ENCODE data around the gene TPGS1.
"Not testable (repeated sequence)": the region's sequence is repeated elsewhere in the genome, so short reads cannot be mapped to it uniquely, and the experiment has no call there.

The TPGS1 gene

DNA sequence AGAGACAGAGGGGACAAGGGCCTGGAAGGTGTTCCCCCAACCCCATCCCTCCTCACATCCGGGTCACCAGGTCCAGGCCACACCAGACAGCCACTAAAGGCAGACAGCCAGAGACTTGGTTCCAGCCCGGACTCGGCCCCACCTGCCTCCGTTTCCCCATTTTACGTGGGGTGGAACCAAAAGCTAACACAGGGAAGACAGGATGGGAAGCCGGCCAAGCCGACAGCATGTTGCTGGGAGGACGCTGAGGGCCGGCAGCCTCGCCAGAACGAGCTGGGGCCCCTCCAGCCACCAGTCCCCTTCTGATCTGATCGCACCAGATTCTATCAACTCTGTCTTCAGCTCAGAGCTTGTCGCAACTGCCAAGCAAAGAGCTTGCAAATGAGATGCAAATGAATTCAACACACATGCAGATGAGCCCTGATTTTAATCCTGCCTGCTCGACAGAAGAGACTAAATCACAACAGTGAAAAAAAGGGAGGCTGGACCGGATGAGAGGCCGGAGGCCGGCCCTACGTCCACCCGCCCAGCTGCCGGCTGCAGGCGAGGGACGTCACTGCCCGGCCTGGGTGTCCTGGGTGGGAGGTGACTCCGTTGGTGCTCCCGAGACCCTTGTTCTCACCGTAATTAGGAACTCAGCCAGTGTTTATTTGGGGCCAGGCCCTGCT, 28.9 kb upstream of the TPGS1 start:
- DNase-seq: peak; percentile 71 to 88

DNA sequence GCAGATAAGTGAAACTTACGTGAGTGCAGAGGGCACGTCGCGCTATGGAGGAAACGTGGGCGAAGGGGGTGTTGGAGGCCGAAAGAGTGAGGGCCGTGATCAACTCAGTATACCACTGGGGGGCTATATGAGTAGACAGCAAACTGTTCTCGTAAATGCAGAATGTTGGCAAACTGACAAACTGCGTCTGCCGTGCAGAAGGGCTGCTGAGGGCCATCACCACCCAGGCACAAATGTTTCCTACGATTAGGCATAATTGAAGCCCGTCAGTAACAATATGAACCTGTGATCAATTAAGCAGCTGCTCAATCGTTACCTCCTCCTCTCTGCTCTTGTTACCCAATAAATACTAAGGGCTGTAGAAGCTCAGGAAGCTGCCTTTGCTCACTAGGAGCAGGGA, 28.3 kb upstream of the TPGS1 start:
- DNase-seq: no peak

DNA sequence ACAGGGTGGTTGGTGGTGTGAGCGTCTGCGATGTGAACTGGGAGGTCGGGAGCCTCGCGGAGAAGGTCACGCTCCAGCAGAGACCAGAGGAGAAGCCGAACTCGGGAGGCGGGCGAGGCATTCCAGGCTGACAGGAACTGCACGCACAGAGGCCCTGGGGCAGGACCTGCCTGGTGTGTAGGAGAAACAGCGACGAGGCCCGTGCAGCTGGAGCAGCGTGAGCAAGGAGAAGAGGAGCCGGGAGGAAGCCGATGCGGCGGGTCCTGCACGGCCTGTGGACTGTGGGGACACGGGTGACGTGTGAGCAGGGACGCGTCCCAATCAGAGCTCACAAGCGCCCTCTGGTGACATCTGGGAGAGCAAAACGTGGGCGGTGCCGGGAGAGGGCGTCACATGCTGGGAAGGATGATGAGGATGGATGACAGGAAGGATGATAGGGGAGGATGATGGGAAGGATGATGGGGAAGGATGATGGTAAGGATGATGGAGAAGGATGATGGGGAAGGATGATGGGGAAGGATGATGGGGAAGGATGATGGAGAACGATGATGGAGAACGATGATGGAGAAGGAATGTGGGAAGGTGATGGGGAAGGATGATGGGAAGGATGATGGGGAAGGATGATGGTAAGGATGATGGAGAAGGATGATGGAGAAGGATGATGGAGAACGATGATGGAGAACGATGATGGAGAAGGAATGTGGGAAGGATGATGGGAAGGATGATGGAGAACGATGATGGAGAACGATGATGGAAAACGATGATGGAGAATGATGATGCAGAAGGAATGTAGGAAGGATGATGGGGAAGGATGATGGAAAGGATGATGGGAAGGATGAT, 27.1 kb upstream of the TPGS1 start:
- DNase-seq: peak; percentile 32 to 74

DNA sequence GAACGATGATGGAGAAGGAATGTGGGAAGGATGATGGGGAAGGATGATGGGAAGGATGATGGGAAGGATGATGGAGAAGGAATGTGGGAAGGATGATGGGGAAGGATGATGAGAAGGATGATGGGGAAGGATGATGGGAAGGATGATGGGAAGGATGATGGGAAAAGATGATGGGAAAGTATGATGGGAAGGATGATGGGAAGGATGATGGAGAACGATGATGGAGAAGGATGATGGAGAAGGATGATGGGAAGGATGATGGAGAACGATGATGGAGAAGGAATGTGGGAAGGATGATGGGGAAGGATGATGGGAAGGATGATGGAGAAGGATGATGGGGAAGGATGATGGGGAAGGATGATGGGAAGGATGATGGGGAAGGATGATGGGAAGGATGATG, 26.2 kb upstream of the TPGS1 start:
- DNase-seq: not testable (repeated sequence)

DNA sequence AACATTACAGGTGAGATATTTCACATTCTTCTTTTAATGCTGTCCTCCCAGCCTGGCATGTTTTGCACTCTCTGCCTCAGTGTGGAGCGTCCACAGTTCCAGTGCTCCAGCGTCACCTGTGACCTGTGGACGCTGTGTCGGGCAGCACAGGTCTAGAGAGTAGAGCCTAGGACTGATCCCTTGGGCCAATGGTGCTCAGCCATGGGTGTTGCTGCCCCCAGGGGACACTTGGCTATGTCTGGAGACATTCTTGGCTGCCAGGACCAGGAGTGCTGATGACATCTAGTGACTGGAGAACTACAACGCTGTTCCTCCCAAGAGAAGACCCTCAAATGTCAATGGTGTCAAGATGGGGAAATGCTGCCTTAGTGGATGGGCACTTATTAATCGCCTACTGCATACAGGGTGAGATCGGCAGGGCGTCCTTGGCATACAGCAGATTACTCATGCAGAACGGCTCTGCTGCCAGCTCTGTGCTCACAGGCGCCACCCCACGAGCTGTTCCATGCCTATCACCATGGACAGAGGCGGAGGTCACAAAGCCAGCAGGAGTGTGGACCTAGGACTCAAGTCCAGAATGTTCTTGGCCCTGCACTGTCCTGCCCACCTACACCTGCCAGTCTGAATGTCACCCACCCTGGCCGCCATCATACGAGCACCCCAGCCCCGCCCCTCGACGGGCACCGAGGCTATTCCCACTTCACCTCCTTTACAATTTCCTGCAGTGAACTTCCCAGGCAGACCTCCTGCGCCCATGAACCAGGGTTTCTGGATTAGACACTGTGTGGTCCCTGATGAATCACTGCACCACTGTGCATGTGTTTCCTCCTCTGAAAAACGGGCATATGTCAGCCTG, 24.9 kb upstream of the TPGS1 start:
- no peak for DNase-seq

DNA sequence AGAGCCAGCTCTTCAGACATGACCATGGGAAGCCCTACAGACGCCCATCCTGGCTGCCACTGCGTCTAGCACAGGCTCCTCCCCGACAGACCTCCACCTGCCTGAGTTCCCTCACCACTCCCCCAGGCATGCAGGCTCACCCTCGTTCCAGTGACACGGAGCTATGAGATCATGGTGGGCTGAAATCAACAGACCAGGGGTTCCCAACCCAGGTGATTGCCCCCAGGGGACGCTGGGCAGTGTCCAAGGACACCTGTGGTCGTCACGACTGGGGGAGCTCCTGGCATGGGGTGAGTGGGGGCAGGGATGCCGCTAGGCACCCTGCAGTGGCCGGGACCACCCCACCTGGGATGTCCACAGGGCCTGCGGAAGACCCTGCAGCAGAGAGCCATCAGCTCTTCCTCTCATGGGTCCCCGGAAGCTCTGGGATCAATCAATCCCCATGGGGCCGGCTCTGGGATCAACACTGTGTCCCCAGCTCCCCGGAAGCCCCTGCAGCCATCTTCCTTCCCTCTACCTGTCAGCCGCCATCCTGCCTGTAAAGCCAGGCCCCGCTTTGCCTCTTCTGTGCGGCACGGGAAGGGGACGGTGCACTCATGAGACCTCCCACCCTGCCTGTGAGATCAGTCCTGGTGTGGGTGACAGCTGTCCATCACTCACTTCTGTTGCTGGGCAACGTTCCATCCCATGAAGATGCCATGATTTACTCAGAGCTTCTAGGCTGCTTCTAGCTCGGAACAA, 23.8 kb upstream of the TPGS1 start:
- no peak for DNase-seq

DNA sequence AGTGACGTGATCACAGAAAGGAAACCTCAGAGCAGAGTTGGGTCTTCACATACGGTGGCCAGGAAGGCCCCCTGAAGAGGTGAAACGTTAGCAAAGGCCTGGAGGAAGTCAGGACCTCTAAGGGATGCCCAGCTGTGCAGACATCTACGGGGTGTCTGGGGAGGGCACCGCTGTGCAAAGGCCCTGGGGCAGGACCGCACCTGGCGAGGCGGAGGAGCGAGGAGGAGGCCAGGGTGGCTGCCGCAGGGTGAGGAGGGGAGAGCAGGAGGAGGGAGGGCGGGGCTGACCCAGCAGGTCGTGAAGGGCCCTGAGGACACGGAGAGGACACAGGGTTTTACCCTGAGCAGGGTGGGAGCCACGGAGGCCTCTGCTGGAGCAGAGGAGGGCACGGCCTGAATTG, 22.8 kb upstream of the TPGS1 start:
- no peak for DNase-seq

DNA sequence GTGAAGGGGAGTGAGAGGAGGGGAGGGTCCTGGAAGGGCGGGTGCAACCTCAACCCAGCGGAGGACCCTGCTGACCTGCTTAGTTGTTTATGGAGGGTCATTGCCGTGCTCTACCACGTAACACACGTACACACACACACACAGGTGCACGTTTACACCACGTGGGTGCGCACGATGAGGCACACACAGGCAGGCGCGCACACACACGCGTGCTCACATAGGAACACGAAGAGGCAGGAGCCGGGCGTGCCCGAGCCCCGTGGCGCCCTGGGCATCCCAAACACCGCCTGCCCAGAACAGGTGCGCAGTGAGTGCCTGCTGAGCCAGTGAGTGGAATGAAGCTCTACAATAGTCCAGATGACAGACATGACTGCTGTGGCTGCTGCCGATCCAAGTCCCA, 22.2 kb upstream of the TPGS1 start:
- no peak for DNase-seq

DNA sequence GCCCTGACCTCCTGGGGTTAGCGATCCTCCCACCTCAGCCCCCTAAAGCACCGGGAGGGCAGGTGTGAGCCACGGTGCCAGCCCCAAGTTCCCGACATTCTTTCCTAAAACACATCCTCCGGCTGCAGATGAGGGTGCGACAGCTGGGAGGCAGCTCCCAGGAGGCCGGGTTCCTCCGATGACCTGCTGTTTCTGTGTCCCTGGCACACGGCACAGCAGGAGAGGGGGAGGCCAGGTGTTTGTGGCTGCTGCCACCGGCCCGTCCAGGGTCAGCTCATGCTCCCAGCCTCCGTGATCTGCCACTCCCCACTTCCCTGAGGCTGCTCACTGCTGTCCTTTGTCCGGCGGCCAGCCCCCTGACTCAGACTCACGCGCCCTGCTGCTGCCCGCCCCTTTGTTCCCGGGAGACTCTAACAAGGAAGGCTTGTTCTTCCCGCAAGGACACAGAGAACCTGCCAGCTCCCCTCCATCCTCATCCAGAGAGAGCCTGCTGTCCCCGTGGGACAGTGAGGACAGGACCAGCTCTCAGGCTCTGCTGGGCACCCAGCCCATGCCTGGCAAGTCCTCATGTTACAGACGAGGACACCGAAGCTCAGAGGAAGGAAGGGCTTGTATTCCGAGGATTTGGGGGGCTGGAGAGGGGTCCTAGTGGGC, 21.6 kb upstream of the TPGS1 start:
- DNase-seq: no peak

DNA sequence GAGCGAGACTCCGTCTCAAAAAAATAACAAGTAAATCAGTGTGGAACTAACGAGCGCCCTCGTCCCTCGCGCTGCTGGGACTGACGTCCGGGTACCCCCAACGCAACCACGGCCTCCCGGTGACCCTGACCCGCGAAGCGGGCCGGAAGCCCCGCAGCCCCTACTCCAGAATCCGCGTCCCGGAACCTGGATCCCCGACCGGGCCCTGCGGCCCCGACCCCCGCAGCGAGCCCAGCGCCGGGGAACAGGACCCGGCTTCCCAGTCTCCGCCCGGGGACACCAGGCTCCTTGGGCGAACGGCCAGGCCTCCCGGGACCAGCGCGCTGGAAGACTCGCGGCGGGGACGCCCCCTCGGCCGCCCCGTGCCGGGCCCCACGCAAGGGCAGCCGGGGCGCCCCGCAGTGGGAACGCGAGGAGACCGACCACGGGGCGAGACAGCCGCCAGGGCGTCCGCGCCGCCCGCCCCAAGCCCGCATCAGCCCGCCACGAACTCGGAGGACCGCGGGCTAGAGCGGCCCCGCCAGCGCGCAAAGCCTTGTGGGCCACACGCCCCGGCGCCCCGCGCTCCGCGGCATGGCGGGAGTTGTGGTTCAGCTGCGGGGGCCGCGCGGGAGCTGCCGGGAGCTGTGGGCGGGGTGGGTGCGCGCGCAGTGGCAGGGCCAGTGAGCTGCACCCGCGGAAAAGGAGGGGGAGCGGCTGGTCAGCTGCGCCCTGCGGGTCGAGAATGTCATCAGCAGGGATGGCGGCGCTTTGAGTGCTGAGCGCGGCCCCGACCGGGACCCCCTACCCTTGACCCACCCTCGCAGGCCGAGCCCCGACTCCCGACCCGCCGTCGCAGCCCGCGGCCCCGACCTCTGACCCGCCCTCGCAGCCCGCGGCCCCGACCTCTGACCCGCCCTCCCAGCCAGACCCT, 18.5 kb upstream of the TPGS1 start:
- peak; percentile 61 to 93 for DNase-seq

DNA sequence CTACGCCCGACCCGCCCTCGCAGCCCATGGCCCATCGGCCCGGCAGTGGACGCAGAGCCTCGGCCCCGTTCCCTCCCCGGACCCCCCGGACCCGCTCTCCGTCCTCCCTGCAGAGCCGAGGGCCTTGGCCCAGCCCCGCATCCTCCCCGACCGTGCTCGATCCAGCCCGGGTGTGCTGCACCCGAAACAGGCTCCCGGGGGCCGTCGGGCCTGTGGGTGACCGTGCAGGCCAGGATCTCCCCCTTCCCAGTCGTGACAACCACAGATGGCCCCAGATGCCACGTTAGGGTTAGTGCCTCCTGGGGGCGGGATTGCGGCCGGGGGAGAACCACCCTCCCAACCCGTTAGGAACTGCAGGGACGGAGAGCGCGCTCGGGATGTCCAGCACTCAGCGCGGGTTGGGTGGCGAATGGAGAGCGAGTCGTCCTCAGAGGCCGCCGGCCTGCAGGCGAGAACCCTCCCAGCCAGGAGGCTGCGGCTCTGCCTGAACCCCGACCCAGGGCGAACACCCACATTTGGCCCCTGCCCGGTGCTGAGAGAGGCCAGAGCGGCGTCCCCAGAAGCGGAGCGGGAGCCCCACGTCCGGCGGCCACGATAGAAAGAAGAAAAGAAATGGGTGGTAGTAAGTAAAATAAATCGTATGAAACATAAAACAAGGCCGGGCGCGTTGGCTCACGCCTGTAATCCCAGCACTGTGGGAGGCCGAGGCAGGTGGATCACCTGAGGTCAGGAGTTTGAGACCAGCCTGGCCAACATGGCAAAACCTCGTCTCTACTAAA, 17.7 kb upstream of the TPGS1 start:
- DNase-seq: no peak

DNA sequence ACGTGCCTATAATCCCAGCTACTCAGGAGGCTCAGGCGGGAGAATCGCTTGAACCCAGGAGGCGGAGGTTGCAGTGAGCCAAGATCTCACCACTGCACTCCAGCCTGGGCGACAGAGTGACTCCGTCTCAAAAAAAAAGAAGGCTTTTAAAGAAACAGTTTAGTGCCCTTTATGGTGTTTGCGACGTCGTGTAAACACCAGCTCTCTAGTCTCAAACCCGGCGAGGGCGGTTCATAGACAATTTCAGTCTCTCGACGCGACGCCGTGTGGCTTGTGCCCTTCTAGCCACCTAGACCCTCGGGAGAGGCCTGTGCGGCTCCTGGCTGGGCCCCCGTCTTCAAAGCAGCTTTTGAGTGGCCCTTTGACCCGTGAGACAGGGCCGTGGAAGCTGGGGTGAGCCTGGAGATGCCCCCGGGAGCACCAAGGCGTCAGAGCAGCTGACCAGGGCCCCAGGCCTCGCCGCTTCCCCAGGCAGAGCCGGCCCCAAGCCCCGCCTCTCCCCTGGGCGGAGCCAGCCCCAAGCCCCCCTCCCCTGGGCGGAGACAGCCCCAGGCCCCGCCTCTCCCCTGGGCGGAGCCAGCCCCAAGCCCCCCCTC, 16.1 kb upstream of the TPGS1 start:
- DNase-seq: no peak

DNA sequence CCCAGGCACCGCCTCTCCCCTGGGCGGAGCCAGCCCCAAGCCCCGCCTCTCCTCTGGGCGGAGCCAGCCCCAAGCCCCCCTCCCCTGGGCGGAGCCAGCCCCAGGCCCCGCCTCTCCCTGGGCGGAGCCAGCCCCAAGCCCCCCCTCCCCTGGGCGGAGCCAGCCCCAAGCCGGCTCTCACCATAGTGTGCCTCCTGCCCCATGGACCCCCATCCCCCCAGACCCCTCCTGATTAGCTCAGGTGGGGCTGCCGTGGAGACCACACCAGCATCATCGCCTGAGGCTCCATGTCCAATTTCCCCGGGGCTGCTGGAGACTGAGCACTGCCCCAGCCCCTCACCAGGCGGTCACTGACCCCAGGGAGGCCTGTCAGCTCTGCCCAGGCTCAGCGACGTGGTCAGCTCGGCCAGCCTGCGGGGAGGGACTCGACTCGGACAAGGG, 15.2 kb upstream of the TPGS1 start:
- DNase-seq: no peak

DNA sequence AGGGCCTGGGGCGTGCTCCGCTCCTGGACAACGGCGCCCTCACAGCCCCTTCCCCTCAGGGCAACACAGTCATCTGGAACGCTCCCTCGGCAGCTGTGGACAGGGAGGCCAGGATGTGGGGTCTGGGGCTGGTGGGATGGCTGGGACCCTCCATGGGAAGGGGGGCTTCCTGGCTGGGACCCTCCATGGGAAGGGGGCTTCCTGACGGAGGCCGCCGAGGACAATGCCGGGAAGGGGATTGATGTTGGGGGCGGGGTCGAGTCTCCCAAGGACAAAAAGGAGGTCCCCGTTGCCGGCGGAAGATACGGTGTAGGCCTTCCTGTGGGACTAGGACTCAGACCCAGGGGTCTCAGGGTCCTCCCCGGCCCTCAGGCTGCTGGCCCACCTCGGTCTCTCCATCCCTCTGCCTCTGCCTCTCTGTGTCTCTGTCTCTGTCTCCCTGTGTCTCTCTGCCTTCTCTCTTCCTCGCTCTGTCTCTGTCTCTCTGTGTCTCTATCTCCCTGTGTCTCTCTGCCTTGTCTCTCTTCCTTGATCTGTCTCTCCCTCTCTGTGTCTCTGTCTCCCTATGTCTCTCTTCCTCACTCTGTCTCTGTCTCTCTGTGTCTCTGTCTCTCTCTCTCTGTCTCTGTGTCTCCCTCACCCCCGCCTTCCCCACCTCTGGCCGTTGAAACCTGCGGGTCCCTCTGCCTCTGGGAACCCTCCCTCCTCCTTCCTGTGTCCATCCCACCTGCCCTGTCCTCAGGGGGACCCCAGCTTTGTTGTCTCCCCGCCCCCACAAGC, 13.7 kb upstream of the TPGS1 start:
- DNase-seq: no peak

DNA sequence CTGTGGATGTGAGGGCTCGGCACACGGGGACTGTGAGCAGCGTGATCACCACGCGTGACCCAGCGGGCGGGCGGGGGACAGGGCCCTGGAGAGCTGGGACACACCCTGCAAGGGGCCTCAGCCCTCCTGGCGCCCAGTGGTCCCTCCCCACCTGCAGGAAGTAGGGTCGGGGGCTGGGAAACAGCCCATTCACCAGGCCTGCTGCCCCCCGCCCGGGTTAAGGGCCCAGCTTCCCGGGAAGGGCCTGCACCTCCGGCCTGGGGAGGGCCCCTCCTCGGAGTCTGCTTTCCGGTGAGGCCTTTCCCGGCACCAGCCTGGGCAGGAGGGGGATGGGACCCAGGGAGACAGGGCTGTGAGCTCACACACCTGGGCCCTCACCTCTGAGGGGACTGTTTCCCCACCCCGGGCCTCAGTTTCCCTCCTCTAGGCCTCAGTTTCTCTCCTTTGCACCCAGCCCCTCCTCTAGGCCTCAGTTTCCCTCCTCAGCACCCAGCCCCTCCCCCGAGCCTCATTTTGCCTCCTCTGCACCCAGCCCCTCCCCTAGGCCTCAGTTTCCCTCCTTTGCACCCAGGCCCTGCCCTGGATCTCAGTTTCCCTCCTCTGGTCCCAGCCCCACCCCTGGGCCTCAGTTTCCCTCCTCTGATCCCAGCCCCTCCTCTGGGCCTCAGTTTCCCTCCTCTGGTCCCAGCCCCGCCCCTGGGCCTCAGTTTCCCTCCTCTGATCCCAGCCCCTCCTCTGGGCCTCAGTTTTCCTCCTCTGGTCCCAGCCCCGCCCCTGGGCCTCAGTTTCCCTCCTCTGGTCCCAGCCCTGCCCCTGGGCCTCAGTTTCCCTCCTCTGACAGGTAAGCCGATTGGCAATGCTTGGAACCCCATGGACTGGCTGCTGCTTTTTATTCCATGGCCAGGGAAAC, 12.9 kb upstream of the TPGS1 start:
- no peak for DNase-seq

DNA sequence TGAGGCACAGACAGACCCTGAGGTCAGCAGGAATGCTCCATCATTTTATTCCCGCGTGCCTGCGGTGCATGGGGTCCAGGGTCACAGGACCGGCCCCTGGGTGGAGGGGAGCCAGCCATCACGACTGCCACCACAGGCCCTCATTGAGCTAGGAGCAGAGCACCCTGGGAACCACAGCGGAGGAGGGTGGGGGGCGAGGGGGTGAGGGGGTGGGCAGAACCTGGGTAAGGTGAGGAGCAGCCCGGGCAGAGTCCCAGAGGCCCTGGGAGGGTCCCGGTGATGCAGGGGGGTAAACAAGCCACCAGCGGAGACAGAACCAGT, 12.3 kb upstream of the TPGS1 start:
- no peak for DNase-seq

DNA sequence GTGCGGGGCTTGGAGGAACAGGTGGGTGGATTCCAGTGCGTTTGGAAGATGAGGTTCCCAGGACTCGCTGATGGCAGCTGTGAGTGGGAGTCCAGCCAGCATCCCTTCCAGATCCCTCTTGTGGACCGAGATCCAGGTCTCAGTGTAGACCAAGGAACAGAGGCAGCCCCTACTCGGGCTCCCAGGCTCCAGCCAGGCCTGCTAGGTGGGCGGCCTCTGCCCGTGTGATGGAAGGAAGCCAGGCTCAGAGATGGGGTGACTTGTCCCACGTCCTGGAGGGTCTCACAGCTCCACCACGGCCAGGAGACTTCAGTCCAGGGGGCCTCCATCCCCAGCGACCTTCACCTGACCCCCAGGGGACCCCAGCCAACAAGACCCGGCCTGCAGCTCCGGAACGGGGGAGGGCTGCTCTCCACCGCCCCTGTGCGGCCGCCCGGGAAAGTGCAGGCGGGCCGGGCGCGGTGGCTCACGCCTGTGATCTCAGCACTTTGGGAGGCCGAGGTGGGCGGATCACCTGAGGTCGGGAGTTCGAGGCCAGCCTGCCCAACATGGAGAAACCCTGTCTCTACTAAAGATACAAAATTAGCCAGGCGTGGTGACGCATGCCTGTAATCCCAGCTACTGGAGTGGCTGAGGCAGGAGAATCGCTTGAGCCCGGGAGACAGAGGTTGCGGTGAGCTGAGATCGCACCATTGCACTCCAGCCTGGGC, 11.7 kb upstream of the TPGS1 start:
- DNase-seq: peak; percentile 70 to 75
